Ovary (tissue), 3 donors: Measurements from ENCODE around the gene CHD5.

Experiments used
- CTCF ChIP-seq, 3 donors: fragments of 450-650 bp in 2 of 3; fragments of 200-600 bp in 1 of 3; IDR thresholded peaks; one replicate each; pipeline versions ENCODE4 v1.5.1 to v1.8.0; 2016 to 2022; ENCODE audit warnings: antibody characterized with exemption in 3 of 3, mild to moderate bottlenecking in 1 of 3
- POLR2A ChIP-seq: fragments of 450-650 bp; IDR thresholded peaks from one replicate; pipeline ENCODE4 v1.6.1; 2017; ENCODE audit warnings: antibody characterized with exemption, mild to moderate bottlenecking, moderate library complexity
- donor health status: DM: no; HTN: no; CAD: no.

GRCh38 chr1:6157132-6157527 is 23.0 kb downstream of the CHD5 start:
- TF ChIP-seq POLR2A, result no peak
- TF ChIP-seq CTCF (IDR thresholded peaks at IDR 0.05), result no peak
